IMR-90 (cell line): Measurements from ENCODE around the gene CEP68. TPM values are rescaled to one million over a fixed set of nuclear protein-coding genes. Genes with fewer than 3 reads are reported as not detected.

Source experiments
- ATAC-seq: fragments of 200-7000 bp; cut with Tn5 transposase; 2 replicates; pipeline ENCODE4 v1.9.1; 2020; ENCODE audit warnings: low read depth, mild to moderate bottlenecking, moderate library complexity
- BruUV-seq: library from RNA; stranded (reverse); fragments of 400-500 nt; replicated peaks from 2 replicates; lab custom pipeline; 2021; lab: Mats Ljungman, UMichigan
- CTCF ChIA-PET: fragments of 300-600 bp; formaldehyde crosslinking; extraction: SDS; loops from one replicate; lab custom pipeline; 2021; ENCODE audit warnings: antibody characterized with exemption; lab: Yijun Ruan, JAX
- POLR2A ChIA-PET: fragments of 300-600 bp; sonication (Branson Sonifier 250); formaldehyde crosslinking; loops from one replicate; lab custom pipeline; 2022; ENCODE audit warnings: antibody characterized with exemption; ENCODE audit not compliant: unreplicated experiment; lab: Charles Lee
- DNase-seq: peaks from one replicate; pipeline ENCODE4 v3.0.0; 2013
- H2AFZ ChIP-seq: replicated peaks from 2 replicates; pipeline ENCODE3; 2013; ENCODE audit warnings: low read length, mild to moderate bottlenecking; ENCODE audit not compliant: poor library complexity
- H2AK5ac ChIP-seq: 2 replicates; pipeline ENCODE4 v1.6.1; 2013; ENCODE audit warnings: low read depth, low read length, inconsistent platforms
- H2AK9ac ChIP-seq: replicated peaks from 2 replicates; pipeline ENCODE3; 2013; ENCODE audit warnings: mild to moderate bottlenecking, low read depth, low read length, moderate library complexity; ENCODE audit not compliant: poor library complexity
- H2BK120ac ChIP-seq: 2 replicates; pipeline ENCODE4 v1.6.1; 2013; ENCODE audit warnings: low read depth, low read length, inconsistent platforms
- H2BK15ac ChIP-seq: 3 replicates; pipeline ENCODE4 v1.6.1; 2013; ENCODE audit warnings: low read depth, low read length, inconsistent platforms
- H2BK20ac ChIP-seq: 2 replicates; pipeline ENCODE4 v1.6.1; 2013; ENCODE audit warnings: low read depth, mild to moderate bottlenecking, inconsistent platforms, low read length, moderate library complexity
- H2BK5ac ChIP-seq: 2 replicates; pipeline ENCODE4 v1.6.1; 2013; ENCODE audit warnings: mild to moderate bottlenecking, low read depth, low read length, inconsistent platforms; ENCODE audit not compliant: poor library complexity, severe bottlenecking
- H3K14ac ChIP-seq: replicated peaks from 2 replicates; pipeline ENCODE4 v1.6.1; 2013; ENCODE audit warnings: low read depth, low read length, inconsistent platforms
- H3K18ac ChIP-seq: 2 replicates; pipeline ENCODE4 v1.6.1; 2013; ENCODE audit warnings: low read depth, low read length, control low read depth
- H3K23ac ChIP-seq: 2 replicates; pipeline ENCODE4 v1.6.1; 2013; ENCODE audit warnings: low read depth, low read length, inconsistent platforms
- H3K27ac ChIP-seq: 2 replicates; pipeline ENCODE4 v1.5.1; 2013; ENCODE audit warnings: mild to moderate bottlenecking, control low read depth, low read length; ENCODE audit not compliant: insufficient read depth
- H3K27me3 ChIP-seq: 2 replicates; pipeline ENCODE4 v1.6.1; 2013; ENCODE audit warnings: low read length; ENCODE audit not compliant: control insufficient read depth, insufficient read depth
- H3K36me3 ChIP-seq: 2 replicates; pipeline ENCODE4 v1.6.1; 2013; ENCODE audit warnings: low read length, mixed read lengths; ENCODE audit not compliant: control insufficient read depth, insufficient read depth
- H3K4ac ChIP-seq: 2 replicates; pipeline ENCODE4 v1.6.1; 2013; ENCODE audit warnings: low read depth, low read length, inconsistent platforms
- H3K4me1 ChIP-seq: 2 replicates; pipeline ENCODE4 v1.6.1; 2013; ENCODE audit warnings: low read length, mixed read lengths; ENCODE audit not compliant: control insufficient read depth, insufficient read depth
- H3K4me2 ChIP-seq: 2 replicates; pipeline ENCODE4 v1.6.1; 2013; ENCODE audit warnings: low read depth, mild to moderate bottlenecking, control low read depth, low read length, moderate library complexity
- H3K4me3 ChIP-seq: 2 replicates; pipeline ENCODE4 v1.5.1; 2013; ENCODE audit warnings: low read depth, mild to moderate bottlenecking, control low read depth, low read length, moderate library complexity; ENCODE audit not compliant: insufficient read depth
- H3K56ac ChIP-seq: 2 replicates; pipeline ENCODE4 v1.6.1; 2013; ENCODE audit warnings: low read length, inconsistent platforms; ENCODE audit not compliant: insufficient read depth; ENCODE audit errors: extremely low read depth
- H3K79me1 ChIP-seq, 2 experiments: 2 replicates each; pipeline ENCODE4 v1.6.1; 2013; ENCODE audit warnings: low read length in 2 of 2, inconsistent platforms in 1 of 2, low read depth in 1 of 2
- H3K9ac ChIP-seq: 2 replicates; pipeline ENCODE4 v1.6.1; 2013; ENCODE audit warnings: low read depth, low read length, control low read depth
- H3K9me1 ChIP-seq: 2 replicates; pipeline ENCODE4 v1.6.1; 2013; ENCODE audit warnings: low read length, inconsistent platforms; ENCODE audit not compliant: insufficient read depth
- H3K9me3 ChIP-seq: 2 replicates; pipeline ENCODE4 v1.6.1; 2013; ENCODE audit warnings: low read length; ENCODE audit not compliant: control insufficient read depth, insufficient read depth
- H4K20me1 ChIP-seq: 2 replicates; pipeline ENCODE4 v1.6.1; 2013; ENCODE audit warnings: low read length, inconsistent platforms; ENCODE audit not compliant: insufficient read depth
- H4K5ac ChIP-seq: 2 replicates; pipeline ENCODE4 v1.6.1; 2013; ENCODE audit warnings: mild to moderate bottlenecking, low read depth, low read length, control low read depth
- H4K8ac ChIP-seq, 2 experiments: 2 replicates each; pipeline ENCODE4 v1.6.1; 2013; ENCODE audit warnings: low read depth in 2 of 2, low read length in 2 of 2, control low read depth in 1 of 2, inconsistent platforms in 1 of 2
- H4K91ac ChIP-seq: 2 replicates; pipeline ENCODE4 v1.6.1; 2013; ENCODE audit warnings: low read depth, low read length, inconsistent platforms; ENCODE audit not compliant: insufficient read depth
- BHLHE40 ChIP-seq: fragments of 150-350 bp; IDR thresholded peaks from 2 replicates; pipeline ENCODE4 v1.6.1; 2016; ENCODE audit warnings: mild to moderate bottlenecking, low read depth, low read length
- CEBPB ChIP-seq: IDR thresholded peaks from 2 replicates; pipeline ENCODE4 v1.6.1; 2012; ENCODE audit warnings: low read depth, low read length, improper control_type of control experiment
- CHD1 ChIP-seq: IDR thresholded peaks from 2 replicates; pipeline ENCODE4 v1.6.1; 2012; ENCODE audit warnings: low read depth, low read length, improper control_type of control experiment
- CTCF ChIP-seq: conservative IDR thresholded peaks from 2 replicates; pipeline ENCODE4 v1.5.1; 2012; ENCODE audit warnings: mild to moderate bottlenecking, low read depth, low read length, improper control_type of control experiment
- ELK1 ChIP-seq: fragments of 150-350 bp; IDR thresholded peaks from 2 replicates; pipeline ENCODE4 v1.6.1; 2016; ENCODE audit warnings: low read depth, mild to moderate bottlenecking, low read length, moderate library complexity, borderline replicate concordance
- FOS ChIP-seq: fragments of 150-350 bp; IDR thresholded peaks from 2 replicates; pipeline ENCODE4 v1.6.1; 2016; ENCODE audit warnings: low read depth, low read length
- MAZ ChIP-seq: IDR thresholded peaks from 2 replicates; pipeline ENCODE4 v1.6.1; 2012; ENCODE audit warnings: low read depth, mild to moderate bottlenecking, low read length, improper control_type of control experiment, moderate library complexity, borderline replicate concordance
- MXI1 ChIP-seq: IDR thresholded peaks from 2 replicates; pipeline ENCODE4 v1.6.1; 2012; ENCODE audit warnings: low read depth, mild to moderate bottlenecking, low read length, moderate library complexity, borderline replicate concordance
- NFE2L2 ChIP-seq: fragments of 150-350 bp; IDR thresholded peaks from 2 replicates; pipeline ENCODE4 v1.6.1; 2016; ENCODE audit warnings: low read depth, mild to moderate bottlenecking, low read length
- POLR2A ChIP-seq: IDR thresholded peaks from 2 replicates; pipeline ENCODE4 v1.6.1; 2012; ENCODE audit warnings: mild to moderate bottlenecking, low read depth, low read length
- RAD21 ChIP-seq: IDR thresholded peaks from 2 replicates; pipeline ENCODE4 v1.6.1; 2012; ENCODE audit warnings: low read length, improper control_type of control experiment
- RFX5 ChIP-seq: IDR thresholded peaks from 2 replicates; pipeline ENCODE4 v1.8.0; 2012; ENCODE audit warnings: low read depth, mild to moderate bottlenecking, low read length, moderate library complexity
- SMC3 ChIP-seq: fragments of 150-350 bp; IDR thresholded peaks from 2 replicates; pipeline ENCODE4 v1.6.1; 2016; ENCODE audit warnings: low read depth, mild to moderate bottlenecking, antibody characterized with exemption, low read length, moderate library complexity
- USF2 ChIP-seq: fragments of 150-350 bp; IDR thresholded peaks from 2 replicates; pipeline ENCODE4 v1.6.1; 2017; ENCODE audit warnings: mild to moderate bottlenecking, antibody characterized with exemption, low read length, low read depth
- WGBS, 2 experiments: methylation state at CpG; one replicate each; pipeline versions ENCODE4 v1.1.5 to v1.1.7; 2013; ENCODE audit warnings: missing lambda C conversion rate in 2 of 2; ENCODE audit not compliant: insufficient read length in 1 of 2; ENCODE audit errors: extremely low coverage in 2 of 2; 5-methylcytosine and 5-hydroxymethylcytosine counted together
- dilution Hi-C: fragments of 300-500 bp; cut with HindIII; formaldehyde crosslinking; loops from one replicate; pipeline ENCODE4 v1.14.3; 2018; ENCODE audit warnings: low sequenced_read_pairs; ENCODE audit not compliant: unreplicated experiment
- in situ Hi-C: fragments of 300-500 bp; cut with MboI; formaldehyde crosslinking; loops from 3 replicates; pipeline ENCODE4 v1.14.3; 2019; ENCODE audit warnings: low sequenced_read_pairs, inconsistent platforms, mixed read lengths
- intact Hi-C: fragments of 100-400 bp; cut with micrococcal nuclease; formaldehyde crosslinking; loops from 2 replicates; pipeline ENCODE4 v1.10.0; 2022
- polyA plus RNA-seq, 3 experiments: library from polyadenylated mRNA; depleted of rRNA; stranded (reverse); fragments of >200 nt; gene quantifications; 2 replicates each; pipeline ENCODE4 v1.2.3, GENCODE V29; 2012; ENCODE audit warnings: low replicate concordance in 1 of 3
- total RNA-seq: library from RNA; depleted of rRNA; stranded (reverse); fragments of >200 nt; gene quantifications from 2 replicates; pipeline ENCODE4 v1.2.3, GENCODE V29; 2012

CEP68 gene
- total and polyA plus RNA-seq, 2 of the 4 experiments (the other 2 are of a cell fraction) = 5.5 to 5.6 TPM

- no peak overlapping the region for H4K91ac ChIP-seq
- CTCF ChIA-PET = interaction anchor here (0.9 kb wide), 1 partner anchor 120 kb away, joined by 5 read pairs; no protein-coding TSS in a partner anchor
Observed at GRCh38 chr2:65039640-65040039, 16.6 kb upstream of the CEP68 start.

More at GRCh38 chr2:65039640-65040039, 16.6 kb upstream of the CEP68 start:
- no peaks in the 10 kb centered on the region for H3K36me3 ChIP-seq
- H3K56ac ChIP-seq = no peak overlapping the region
- no peaks in the 10 kb centered on the region for H3K4me1 ChIP-seq
- peaks cover 2% of the 10 kb centered on the region; the same call in 1 of the 2 replicates for H3K9me3 ChIP-seq
- no peak overlapping the region for H3K4me3 ChIP-seq
- no peak overlapping the region for H2BK120ac ChIP-seq
- no peak overlapping the region for H3K4me2 ChIP-seq
- H2AK9ac ChIP-seq = no peak overlapping the region
- no peaks in the 10 kb centered on the region for H4K20me1 ChIP-seq
- no peak for DNase-seq
- H3K14ac ChIP-seq = no peak overlapping the region
- no peak overlapping the region for H3K4ac ChIP-seq
- no peak overlapping the region for H2AK5ac ChIP-seq
- no peak overlapping the region for H3K9ac ChIP-seq
- no peak overlapping the region; the same call in 1 of the 2 replicates for H3K23ac ChIP-seq
- H2BK20ac ChIP-seq = no peak overlapping the region
- no CpG with 5 or more reads among the region's 3 CpGs for WGBS, 2 experiments
- H2AFZ ChIP-seq = peak overlapping the region; percentile 46
- no peak overlapping the region for H2BK5ac ChIP-seq
- no TSS peak for BruUV-seq
- H3K27me3 ChIP-seq = no peaks in the 10 kb centered on the region
- no peak overlapping the region for H2BK15ac ChIP-seq
- H3K18ac ChIP-seq = no peak overlapping the region
- intact Hi-C loops (loop anchor here (1.0 to 10.0 kb wide), 5 partner anchors 47 to 534 kb away; no protein-coding TSS in a partner anchor), dilution Hi-C loops (no loop called here), in situ Hi-C loops (loop anchor here (5.0 to 25.0 kb wide), 3 partner anchors 122 to 702 kb away; no protein-coding TSS in a partner anchor)
- no peaks in the 10 kb centered on the region for H3K79me1 ChIP-seq
- ATAC-seq = no peak
- no peak overlapping the region for H3K27ac ChIP-seq
- POLR2A ChIA-PET = no interaction called here
- H4K8ac ChIP-seq = no peak overlapping the region
- no peak overlapping the region for H4K5ac ChIP-seq
- no peaks in the 10 kb centered on the region for H3K9me1 ChIP-seq
- no peak for TF ChIP-seq POLR2A
- no peak for TF ChIP-seq RFX5
- TF ChIP-seq MAZ = no peak
- no peak for TF ChIP-seq BHLHE40
- no peak for TF ChIP-seq FOS
- TF ChIP-seq MXI1 = no peak
- no peak for TF ChIP-seq CEBPB
- no peak for TF ChIP-seq NFE2L2
- TF ChIP-seq USF2 = no peak
- no peak for TF ChIP-seq CHD1
- TF ChIP-seq ELK1 = no peak
- no peak for TF ChIP-seq CTCF
- TF ChIP-seq RAD21 = no peak
- no peak for TF ChIP-seq SMC3
